ENCODE measurements around the gene YTHDF1.

The YTHDF1 gene

DNA sequence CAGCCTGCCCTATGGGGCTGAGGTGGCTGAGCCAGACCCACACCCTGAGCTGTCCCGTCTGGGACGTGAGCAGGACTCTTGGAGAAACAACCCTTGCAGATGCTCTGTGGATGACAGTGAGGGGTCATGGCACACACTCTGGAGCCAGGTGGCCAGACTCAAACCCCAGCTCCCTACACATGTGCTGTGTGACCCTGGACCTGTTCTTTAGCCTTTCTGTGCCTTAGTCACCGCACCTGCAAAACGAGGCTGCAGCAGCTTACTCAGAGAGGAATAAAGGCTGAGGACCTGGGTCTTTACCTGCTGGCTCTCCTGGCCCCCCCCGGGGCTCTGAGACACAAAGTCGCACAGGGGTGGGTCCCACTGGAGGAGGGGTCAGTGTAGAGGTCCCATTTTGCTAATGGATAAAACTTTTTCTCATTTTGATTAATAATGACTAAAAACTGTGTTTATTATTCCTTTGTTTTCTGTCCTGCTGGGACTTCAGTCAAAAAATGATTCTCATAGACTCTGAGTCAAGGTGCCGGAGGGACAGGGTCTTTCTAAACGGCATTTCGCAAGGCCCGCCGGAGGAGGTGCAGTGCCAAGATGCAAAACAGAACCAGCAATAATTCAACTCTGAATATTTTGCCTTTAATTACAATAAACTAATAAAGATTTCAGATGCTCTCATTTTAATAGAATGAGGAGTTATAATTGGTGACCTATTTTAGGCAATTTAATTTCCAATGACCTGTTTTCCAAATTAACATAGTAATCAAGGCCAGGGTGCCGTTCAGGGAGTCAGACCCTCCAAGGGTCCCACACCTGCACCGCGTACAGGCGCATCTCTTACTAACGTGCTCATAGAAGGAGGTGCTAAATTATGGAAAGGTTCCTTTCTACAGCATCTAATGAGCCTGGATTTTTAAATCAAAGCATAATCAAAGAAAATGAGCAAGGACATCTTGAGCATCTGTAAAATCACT, 62.4 kb downstream of the YTHDF1 start:
- no peak for FAIRE-seq

DNA sequence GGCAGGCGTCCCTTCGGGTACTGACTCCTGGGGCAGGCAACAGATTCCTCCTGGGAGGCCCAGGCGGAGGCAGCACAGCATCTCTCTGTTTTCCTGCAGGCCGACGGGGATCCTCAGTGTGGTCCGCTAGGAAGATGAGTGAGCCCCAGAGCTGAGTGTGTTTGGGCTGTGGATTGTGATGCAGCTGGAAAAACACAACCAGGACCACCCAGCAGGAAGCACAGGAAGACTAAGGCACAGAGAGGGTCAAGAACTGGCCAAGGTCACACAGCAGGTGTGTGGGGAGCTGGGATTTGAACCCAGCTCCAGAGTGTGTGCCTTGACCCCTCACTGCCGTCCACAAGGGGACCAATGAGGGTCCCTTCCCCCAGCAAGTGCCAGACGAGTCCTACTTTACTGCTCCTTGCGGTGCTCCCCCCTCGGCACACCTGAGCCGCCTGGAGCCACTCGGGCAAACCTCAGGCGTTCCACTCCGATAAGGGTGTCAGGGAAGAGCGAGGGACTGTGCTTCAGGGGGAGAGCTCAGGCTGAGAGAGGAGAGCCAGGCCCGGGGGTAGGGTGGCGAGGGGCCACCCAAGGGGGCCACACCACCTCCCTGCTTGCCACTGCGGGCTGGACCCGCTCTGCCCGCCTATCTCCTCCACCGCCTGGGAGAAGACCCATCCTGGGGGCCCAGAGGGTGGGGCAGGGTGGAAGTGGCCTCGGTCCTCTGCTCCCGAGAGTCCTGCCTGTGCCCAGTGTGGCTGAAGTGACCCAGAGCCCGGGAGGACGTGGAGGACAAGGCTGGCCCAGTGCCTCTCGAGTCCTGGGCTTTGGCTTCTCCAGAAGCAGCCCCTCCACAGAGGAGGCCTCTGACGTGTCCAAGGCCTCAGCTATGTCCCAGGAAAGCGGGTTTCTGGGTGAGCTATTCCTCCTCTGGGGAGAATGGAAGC, 63.3 kb downstream of the YTHDF1 start:
- FAIRE-seq: no peak

DNA sequence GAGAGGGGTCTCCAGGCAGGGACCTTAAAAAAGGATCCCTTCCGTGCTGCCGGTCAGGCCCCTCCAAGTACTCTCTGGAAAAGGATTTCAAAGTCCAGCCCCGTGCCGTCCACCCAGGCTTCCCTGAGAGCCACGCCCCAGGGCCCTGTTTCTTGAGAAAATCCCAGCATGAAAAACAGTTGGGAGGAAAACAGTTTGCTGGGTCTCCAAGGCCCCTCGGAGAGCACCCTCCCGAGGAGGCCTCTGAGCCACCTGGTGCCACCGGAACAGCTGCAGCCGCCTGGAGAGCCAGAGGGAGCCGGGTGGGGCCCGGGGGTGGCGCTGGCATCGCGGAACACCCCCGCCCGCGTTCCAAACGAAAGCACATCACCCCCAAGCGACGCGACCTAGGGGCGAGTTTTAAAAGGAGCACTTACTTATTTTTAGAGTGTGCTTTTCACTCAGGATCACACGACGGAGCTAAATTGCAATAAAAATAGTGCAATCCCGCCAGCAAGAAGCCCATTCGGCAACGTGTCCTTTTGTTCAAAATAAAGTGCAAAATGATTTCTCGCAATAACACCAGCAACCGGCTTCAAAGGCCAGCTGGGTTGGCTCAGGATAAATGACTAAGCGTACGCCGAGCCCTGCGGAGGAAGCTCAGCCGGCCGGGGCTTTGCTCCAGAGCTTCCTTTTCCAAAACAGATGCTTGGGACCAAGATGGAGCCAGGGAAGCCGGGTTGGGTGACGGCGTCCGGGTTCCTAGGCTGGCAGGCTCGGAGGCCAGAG, 64.2 kb downstream of the YTHDF1 start:
- FAIRE-seq: no peak

DNA sequence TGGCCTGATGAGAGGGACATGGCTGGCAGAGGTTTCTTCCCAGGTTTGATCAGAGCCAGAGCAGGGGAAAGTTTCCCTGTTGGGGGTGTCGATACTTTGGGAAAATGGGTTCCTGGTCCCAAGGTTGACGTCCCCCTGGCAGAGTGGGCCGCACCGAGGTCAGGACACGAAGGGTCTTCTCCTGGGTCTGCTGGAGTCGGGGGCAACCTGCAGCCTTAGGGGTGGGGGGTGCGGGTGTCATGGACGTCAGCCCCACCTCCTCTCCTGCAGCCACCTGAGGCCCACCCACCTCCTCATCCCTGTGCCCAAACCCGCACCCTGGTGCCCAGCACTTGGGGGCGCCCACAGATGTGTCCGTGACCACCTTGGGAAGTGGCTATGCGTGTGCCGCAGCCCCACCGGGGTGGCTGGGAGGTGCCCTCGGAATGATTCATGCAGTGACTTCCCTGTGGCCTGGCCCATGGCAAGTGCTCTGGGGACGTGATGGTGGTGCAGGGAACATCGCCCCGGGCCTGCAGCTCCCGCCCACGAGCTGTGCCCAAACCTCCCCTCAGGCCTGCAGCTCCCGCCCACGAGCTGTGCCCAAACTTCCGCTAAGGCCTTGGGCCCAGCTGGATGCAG, 64.9 kb downstream of the YTHDF1 start:
- FAIRE-seq: no peak

DNA sequence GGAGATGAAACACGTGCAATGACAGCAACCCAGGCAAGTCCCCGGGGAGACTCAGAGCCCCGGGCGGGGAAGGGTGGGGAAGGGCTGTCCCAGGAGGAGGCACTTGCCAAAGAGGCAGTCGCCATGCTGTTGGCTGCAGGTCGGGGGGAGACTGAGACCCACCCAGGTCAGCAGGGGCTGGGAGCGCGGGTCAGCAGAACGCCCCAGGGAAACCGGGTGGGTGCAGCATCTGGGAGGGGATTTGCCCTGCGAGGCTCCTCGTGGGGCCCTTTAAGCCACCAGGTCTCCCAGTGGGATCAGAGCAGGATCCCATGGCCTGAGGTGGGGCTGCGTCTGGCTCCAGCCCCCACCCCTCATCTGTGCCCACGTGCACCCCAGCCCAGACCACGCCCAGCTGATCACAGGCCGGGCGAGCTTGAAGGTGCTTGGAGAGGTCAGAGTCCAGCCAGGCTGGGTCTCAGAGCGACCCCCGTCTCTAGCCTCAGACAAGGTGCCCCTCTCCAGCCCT, 65.5 kb downstream of the YTHDF1 start:
- no peak for FAIRE-seq

DNA sequence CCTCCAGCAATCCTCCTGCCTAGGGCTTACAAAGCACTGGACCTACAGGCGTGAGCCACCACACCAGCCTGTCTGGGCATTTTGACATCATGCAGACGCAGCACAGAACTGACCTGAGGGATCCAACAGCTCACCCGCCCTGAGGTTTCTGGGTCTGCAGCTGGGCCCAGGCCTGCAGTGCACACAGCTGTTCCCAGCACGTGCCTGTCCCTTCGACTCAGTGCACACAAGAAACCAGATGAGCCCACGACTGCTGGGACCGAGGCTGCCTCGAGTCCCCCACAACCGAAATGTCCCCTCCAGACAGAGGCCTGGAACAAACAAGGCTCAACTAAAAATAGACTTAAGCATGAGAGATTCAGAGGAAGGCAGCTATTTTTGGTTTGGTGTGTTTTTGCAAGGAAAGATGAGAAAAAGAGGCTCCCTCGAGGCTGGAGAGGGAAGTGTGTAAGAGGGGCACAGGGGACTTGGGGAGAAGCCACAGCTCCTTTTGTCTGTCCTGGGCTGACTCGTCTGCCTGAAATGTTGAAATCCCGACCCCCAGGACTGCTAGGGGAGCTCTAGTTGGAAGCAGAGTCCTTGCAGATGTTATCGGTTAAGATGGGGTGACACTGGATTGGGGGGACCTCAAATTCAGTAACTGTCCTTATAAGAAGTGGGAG, 66.3 kb downstream of the YTHDF1 start:
- no peak for FAIRE-seq

DNA sequence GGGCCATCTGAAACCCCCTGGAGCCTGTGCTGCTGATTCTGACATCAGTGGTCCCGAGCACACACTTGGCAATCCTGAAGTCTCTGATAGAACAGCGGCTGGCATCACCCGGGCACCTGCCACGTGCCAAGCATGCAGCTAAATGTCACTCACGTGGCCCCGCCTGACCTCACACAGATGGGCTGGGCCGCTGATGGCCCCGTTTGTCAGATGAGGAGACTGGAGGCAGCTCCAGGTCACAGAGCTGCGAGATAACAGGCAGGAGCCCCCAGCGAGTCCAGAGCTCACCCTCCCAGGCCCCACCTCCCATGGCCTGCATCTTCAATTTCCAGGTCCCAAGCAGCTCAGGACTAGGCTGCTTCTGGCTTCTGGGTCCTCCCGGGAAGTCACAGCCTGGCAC, 67.2 kb downstream of the YTHDF1 start:
- no peak for FAIRE-seq

DNA sequence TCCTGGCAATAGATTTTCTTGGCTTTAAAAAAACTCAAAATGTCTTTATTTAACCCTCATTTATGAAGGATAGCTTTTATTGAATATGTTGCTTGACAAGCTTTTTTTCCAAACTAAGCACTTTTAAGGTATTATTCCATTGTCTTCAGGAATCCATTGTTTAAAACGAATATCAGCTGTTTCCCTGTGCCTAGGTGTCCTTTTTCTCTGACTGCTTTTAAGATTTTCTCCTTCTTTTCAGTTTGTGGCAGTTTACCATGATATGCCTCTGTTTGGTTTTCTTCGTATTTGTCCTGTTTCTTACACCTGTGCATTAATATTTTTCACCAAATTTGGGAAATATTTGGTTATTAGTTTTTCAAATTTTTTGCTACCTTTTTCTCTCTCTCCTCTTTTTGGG, 68.4 kb downstream of the YTHDF1 start:
- FAIRE-seq: no peak

Data from TTC549 (cell line).